Measurements from ENCODE around the gene ANKRD17.
"Not testable (repeated sequence)": the region's sequence is repeated elsewhere in the genome, so short reads cannot be mapped to it uniquely, and the experiment has no call there.

The ANKRD17 gene

GRCh38 chr4:73208376-73208775 is 50.2 kb downstream of the ANKRD17 start:
- H3K27me3 ChIP-seq (ENCODE audit: low read depth), result no peaks in the 10 kb centered on the region
- peaks cover 4% of the 10 kb centered on the region; the same call in 1 of the 2 replicates for H3K4me1 ChIP-seq
- no peaks in the 10 kb centered on the region; the same call in 1 of the 2 replicates for H3K9me3 ChIP-seq
- DNase-seq (ENCODE audit: low spot score in 2 of 2), result no peak
- in situ Hi-C loops (cut with MboI; ENCODE audit: low sequenced_read_pairs), result no loop called here
- H3K36me3 ChIP-seq (replicated peaks), result no peaks in the 10 kb centered on the region; the same call in none of the 2 replicates
- no peak overlapping the region for H3K4me3 ChIP-seq

DNA sequence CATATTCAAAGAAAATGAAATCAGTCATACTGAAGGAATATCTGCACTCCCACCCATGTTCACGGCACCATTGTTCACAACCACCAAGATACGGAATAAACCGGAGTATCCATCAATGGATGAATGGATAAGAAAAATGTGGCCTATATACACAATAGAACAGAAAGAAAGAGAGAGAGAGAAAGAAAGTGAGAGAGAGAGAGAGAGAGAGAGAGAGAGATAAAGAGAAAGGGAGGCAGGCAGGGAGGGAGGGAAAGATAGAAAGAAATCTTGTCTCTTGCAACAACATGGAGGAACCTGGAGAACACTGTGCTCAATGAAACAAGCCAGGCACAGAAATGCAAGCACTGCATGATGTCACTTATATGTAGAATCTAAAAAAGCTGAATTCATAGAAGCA is 52.4 kb downstream of the ANKRD17 start:
- in situ Hi-C loops (cut with MboI; ENCODE audit: low sequenced_read_pairs), result no loop called here
- Histone ChIP-seq H3K27me3 (ENCODE audit: low read depth) (no peaks in the 10 kb centered on the region), H3K36me3 (replicated peaks) (no peaks in the 10 kb centered on the region; the same call in none of the 2 replicates), H3K9me3 (no peaks in the 10 kb centered on the region; the same call in 1 of the 2 replicates), H3K4me3 (no peak overlapping the region), H3K4me1 (peaks cover 6% of the 10 kb centered on the region)
- no peak for DNase-seq (ENCODE audit: low spot score in 2 of 2)

DNA sequence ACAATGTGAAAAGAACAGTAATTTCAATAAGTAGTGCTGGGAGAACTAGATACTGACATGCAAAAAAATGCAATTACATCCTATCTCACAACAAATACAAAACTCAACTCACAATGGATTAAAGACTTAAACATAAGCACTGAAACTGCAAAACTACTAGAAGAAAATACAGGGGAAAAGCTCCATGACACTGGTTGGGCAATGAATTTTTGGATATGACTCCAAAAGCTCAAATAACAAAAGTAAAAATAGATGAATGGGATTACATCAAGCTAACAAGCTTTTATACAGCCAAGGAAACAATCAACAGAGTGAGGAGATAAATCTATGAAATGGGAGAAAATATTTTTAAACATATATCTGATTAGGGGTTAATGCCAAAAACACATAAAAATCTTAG is 53.1 kb downstream of the ANKRD17 start:
- Histone ChIP-seq H3K4me1 (peaks cover 6% of the 10 kb centered on the region), H3K27me3 (ENCODE audit: low read depth) (no peaks in the 10 kb centered on the region), H3K36me3 (replicated peaks) (no peaks in the 10 kb centered on the region; the same call in none of the 2 replicates), H3K4me3 (no peak overlapping the region), H3K9me3 (no peaks in the 10 kb centered on the region; the same call in 1 of the 2 replicates)
- in situ Hi-C loops (cut with MboI; ENCODE audit: low sequenced_read_pairs), result no loop called here
- no peak for DNase-seq (ENCODE audit: low spot score in 2 of 2)

DNA sequence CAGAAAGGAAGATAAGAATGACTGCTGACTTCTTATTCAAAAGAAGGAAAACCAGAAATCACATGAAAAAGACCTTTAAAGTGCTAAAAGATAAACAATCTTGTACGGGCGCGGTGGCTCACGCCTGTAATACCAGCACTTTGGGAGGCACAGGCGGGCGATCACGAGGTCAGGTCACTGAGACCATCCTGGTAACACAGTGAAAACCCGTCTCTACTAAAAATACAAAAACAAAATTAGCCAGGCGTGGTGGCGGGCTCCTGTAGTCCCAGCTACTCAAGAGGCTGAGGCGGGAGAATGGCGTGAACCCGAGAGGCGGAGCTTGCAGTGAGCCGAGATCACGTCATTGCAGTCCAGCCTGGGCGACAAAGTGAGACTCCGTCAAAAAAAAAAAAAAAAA is 54.6 kb downstream of the ANKRD17 start:
- DNase-seq (ENCODE audit: low spot score in 2 of 2); H3K4me3 ChIP-seq; H3K9me3 ChIP-seq; H3K36me3 ChIP-seq (replicated peaks); H3K27me3 ChIP-seq (ENCODE audit: low read depth); in situ Hi-C loops (cut with MboI; ENCODE audit: low sequenced_read_pairs): not testable (repeated sequence)
- H3K4me1 ChIP-seq, result peaks cover 17% of the 10 kb centered on the region

- Histone ChIP-seq H3K36me3 (replicated peaks) (peaks cover 4% of the 10 kb centered on the region; the same call in 1 of the 2 replicates), H3K4me3 (no peak overlapping the region), H3K27me3 (ENCODE audit: low read depth) (no peaks in the 10 kb centered on the region), H3K4me1 (peaks cover 16% of the 10 kb centered on the region), H3K9me3 (no peaks in the 10 kb centered on the region)
- DNase-seq (ENCODE audit: low spot score in 2 of 2), result no peak
- in situ Hi-C loops (cut with MboI; ENCODE audit: low sequenced_read_pairs), result no loop called here
Measured at GRCh38 chr4:73197220-73197619, 61.4 kb downstream of the ANKRD17 start.

DNA sequence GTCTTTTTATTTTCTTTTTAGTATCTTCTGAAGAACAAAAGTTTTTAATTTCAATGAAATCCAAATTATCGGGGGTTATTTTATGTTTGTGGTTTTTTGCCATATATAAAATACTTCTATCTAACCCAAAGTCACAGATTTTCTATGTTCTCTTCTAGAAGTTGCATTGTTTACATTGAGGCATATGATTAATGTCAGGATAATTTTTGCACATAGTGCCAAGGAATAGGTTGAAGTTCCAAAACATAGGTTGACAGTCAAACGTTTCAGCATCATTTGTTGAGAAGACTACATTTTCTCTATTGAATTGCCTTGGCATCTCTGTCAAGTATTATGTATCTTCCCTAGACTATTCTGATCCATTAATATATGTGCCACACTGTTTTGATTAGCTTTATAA is 64.5 kb downstream of the ANKRD17 start:
- peaks cover 4% of the 10 kb centered on the region; the same call in 1 of the 2 replicates for H3K36me3 ChIP-seq (replicated peaks)
- H3K9me3 ChIP-seq, result no peaks in the 10 kb centered on the region
- in situ Hi-C loops (cut with MboI; ENCODE audit: low sequenced_read_pairs), result no loop called here
- no peak overlapping the region for H3K4me3 ChIP-seq
- H3K4me1 ChIP-seq, result peaks cover 6% of the 10 kb centered on the region
- no peaks in the 10 kb centered on the region for H3K27me3 ChIP-seq (ENCODE audit: low read depth)
- DNase-seq (ENCODE audit: low spot score in 2 of 2), result no peak

DNA sequence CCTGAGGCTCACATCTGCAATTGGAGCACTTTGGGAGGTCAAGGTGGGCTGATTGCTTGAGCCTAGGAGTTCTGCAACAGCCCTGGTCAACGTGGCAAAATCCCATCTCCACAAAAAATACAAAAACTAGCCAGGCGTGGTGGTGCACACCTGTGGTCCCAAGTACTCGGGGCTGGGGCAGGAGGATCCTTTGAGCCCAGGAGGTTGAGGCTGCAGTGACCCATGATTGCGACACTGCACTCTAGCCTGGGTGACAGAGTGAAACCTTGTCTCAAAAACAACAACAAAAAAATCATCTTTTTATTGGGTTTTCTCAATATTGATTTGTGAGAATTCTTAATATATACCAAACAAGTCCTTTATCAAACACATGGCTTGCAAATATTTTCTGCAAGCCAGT is 64.9 kb downstream of the ANKRD17 start:
- Histone ChIP-seq H3K27me3 (ENCODE audit: low read depth) (no peaks in the 10 kb centered on the region), H3K4me1 (peaks cover 2% of the 10 kb centered on the region), H3K36me3 (replicated peaks) (peaks cover 4% of the 10 kb centered on the region; the same call in 1 of the 2 replicates), H3K4me3 (no peak overlapping the region), H3K9me3 (no peaks in the 10 kb centered on the region)
- in situ Hi-C loops (cut with MboI; ENCODE audit: low sequenced_read_pairs), result no loop called here
- DNase-seq (ENCODE audit: low spot score in 2 of 2), result no peak

GRCh38 chr4:73193155-73193554 is 65.4 kb downstream of the ANKRD17 start:
- no peak for DNase-seq (ENCODE audit: low spot score in 2 of 2)
- H3K36me3 ChIP-seq (replicated peaks), result peaks cover 4% of the 10 kb centered on the region; the same call in 1 of the 2 replicates

GRCh38 chr4:73189274-73189810 is 69.3 kb downstream of the ANKRD17 start:
- no peak for DNase-seq (ENCODE audit: low spot score in 2 of 2)
- Histone ChIP-seq H3K9me3 (no peaks in the 10 kb centered on the region), H3K27me3 (ENCODE audit: low read depth) (no peaks in the 10 kb centered on the region), H3K4me3 (no peak overlapping the region), H3K36me3 (replicated peaks) (no peaks in the 10 kb centered on the region), H3K4me1 (no peaks in the 10 kb centered on the region; the same call in 1 of the 2 replicates)
- in situ Hi-C loops (cut with MboI; ENCODE audit: low sequenced_read_pairs), result no loop called here

More at GRCh38 chr4:73193155-73193554, 65.4 kb downstream of the ANKRD17 start:
- H3K4me3 ChIP-seq, result no peak overlapping the region
- no peaks in the 10 kb centered on the region for H3K9me3 ChIP-seq
- in situ Hi-C loops (cut with MboI; ENCODE audit: low sequenced_read_pairs), result no loop called here
- H3K27me3 ChIP-seq (ENCODE audit: low read depth), result no peaks in the 10 kb centered on the region
- no peaks in the 10 kb centered on the region; the same call in 1 of the 2 replicates for H3K4me1 ChIP-seq

DNA sequence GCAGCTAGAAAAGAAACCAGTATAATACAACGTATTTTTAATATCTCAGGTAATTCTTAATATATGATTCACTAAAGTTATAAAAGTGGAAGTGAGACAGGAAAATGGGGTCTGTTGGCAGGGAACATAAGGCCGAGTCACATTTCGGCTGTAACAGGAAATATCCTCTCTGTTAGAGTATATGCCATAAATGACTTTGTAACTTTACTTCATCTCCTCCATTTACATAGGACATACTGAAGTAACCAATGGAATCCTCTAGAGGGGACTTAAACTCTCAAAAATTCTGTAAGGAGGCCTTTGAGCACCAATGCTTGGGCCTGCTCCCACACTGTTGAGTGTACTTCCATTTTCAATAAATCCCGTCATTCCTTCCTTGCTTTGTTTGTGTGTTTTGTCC is 71.3 kb downstream of the ANKRD17 start:
- H3K27me3 ChIP-seq (ENCODE audit: low read depth), result no peaks in the 10 kb centered on the region
- no peaks in the 10 kb centered on the region for H3K36me3 ChIP-seq (replicated peaks)
- DNase-seq (ENCODE audit: low spot score in 2 of 2), result no peak
- peaks cover 17% of the 10 kb centered on the region for H3K4me1 ChIP-seq
- no peak overlapping the region for H3K4me3 ChIP-seq
- no peaks in the 10 kb centered on the region for H3K9me3 ChIP-seq
- in situ Hi-C loops (cut with MboI; ENCODE audit: low sequenced_read_pairs), result no loop called here

- no peak for DNase-seq (ENCODE audit: low spot score in 2 of 2)
- no peaks in the 10 kb centered on the region for H3K27me3 ChIP-seq (ENCODE audit: low read depth)
- H3K4me3 ChIP-seq, result no peak overlapping the region
- peaks cover 21% of the 10 kb centered on the region for H3K4me1 ChIP-seq
- no peaks in the 10 kb centered on the region for H3K9me3 ChIP-seq
- in situ Hi-C loops (cut with MboI; ENCODE audit: low sequenced_read_pairs), result no loop called here
- H3K36me3 ChIP-seq (replicated peaks), result no peaks in the 10 kb centered on the region
Measured at GRCh38 chr4:73185903-73186302, 72.7 kb downstream of the ANKRD17 start.

- H3K36me3 ChIP-seq (replicated peaks), result peaks cover 15% of the 10 kb centered on the region
- in situ Hi-C loops (cut with MboI; ENCODE audit: low sequenced_read_pairs), result no loop called here
- H3K4me1 ChIP-seq, result peaks cover 21% of the 10 kb centered on the region
- H3K4me3 ChIP-seq, result no peak overlapping the region
- H3K27me3 ChIP-seq (ENCODE audit: low read depth), result no peaks in the 10 kb centered on the region
- DNase-seq (ENCODE audit: low spot score in 2 of 2), result no peak
- H3K9me3 ChIP-seq, result no peaks in the 10 kb centered on the region
Measured at GRCh38 chr4:73181231-73181630, 77.4 kb downstream of the ANKRD17 start.

DNA sequence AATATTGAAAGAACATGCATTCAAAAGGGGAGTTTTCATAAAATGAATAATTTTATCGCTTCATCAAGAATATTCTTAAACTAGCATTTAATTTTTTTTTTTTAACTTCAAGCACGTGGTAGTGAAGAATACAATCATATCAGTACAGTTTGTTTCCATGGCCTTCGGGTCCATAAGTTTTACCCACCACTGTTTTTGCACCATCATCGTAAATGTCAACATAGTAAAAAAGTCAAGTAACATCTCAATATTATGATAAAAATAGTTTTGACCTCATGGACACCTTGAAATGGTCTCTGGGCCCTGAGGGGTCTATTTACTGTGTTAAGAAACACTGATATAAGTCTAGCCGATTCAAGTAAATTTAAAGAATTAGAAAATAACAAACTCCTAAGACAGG is 80.2 kb downstream of the ANKRD17 start:
- Histone ChIP-seq H3K36me3 (replicated peaks) (peaks cover 31% of the 10 kb centered on the region), H3K9me3 (no peaks in the 10 kb centered on the region), H3K4me3 (no peak overlapping the region), H3K4me1 (peaks cover 14% of the 10 kb centered on the region), H3K27me3 (ENCODE audit: low read depth) (no peaks in the 10 kb centered on the region)
- DNase-seq (ENCODE audit: low spot score in 2 of 2), result no peak
- in situ Hi-C loops (cut with MboI; ENCODE audit: low sequenced_read_pairs), result no loop called here

- Histone ChIP-seq H3K4me3 (no peak overlapping the region), H3K9me3 (0 out of 2 replicates have a peak, but pooled peaks cover 3% of the 10 kb centered on the region), H3K27me3 (ENCODE audit: low read depth) (no peaks in the 10 kb centered on the region), H3K4me1 (no peaks in the 10 kb centered on the region), H3K36me3 (replicated peaks) (peaks cover 76% of the 10 kb centered on the region)
- DNase-seq (ENCODE audit: low spot score in 2 of 2), result no peak
- in situ Hi-C loops (cut with MboI; ENCODE audit: low sequenced_read_pairs), result no loop called here
Measured at GRCh38 chr4:73172161-73172560, 86.4 kb downstream of the ANKRD17 start.
